Cardiac fibroblast (primary cell): ENCODE data around the gene PIEZO2.
A peak's percentile ranks its signal among the peaks of the same experiment; 100 is the strongest.

Experiments
- DNase-seq, 2 donors: peaks; one replicate each; pipeline versions ENCODE4 v3.0.0 to v3.0.0-alpha.2; 2010; ENCODE audit warnings: low read depth in 2 of 2
- H3K4me3 ChIP-seq, 2 donors: replicated peaks in 1 of 2; 1 replicate in 1 of 2; 2 replicates in 1 of 2; pipeline ENCODE4 v1.5.1; 2011; ENCODE audit warnings: low read depth in 2 of 2, low read length in 2 of 2, mild to moderate bottlenecking in 2 of 2, moderate library complexity in 1 of 2
- CTCF ChIP-seq: IDR thresholded peaks from one replicate; pipeline ENCODE4 v1.5.1; 2011; ENCODE audit warnings: low read depth, mild to moderate bottlenecking, low read length, inconsistent platforms

The PIEZO2 gene

DNA sequence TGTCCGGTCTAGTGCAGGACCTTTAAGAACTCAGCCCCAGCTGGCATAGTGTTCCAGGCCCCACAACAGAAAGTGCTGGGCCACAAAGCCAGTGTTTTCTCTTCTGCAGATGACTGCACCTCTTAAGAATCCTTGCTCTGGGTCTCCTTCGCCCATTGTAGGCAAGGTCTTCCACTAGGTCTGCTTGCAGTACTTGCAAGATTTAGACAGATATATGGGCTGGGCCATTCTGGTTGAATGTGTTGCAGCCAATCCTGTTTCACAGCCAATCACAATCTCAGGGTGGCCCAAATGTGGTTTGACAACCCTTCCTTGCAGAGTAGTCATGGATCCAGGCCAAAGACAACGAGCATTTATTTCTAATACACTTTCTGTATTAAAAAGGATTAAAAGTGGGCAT is 13.1 kb upstream of the PIEZO2 start:
- no peak for DNase-seq
- no peak for TF ChIP-seq CTCF
- no peak overlapping the region for H3K4me3 ChIP-seq

DNA sequence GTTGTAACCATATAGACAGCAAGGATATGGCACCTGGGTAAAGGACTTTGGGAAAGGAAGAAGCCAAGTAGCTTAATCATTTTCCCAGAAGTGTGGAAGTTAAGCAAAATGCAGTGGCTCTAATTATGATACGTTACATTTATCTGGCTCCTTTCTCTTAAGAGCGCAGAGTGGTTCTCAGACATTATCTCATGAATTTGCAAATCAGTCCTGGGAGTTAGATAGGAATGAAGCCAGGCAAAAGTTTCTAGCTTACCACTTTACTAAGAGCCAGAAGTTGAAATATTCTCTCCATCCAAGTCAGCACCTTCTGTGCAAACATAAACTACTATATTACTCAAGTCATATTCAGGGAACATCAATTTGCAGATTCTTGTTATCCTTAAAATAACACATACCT is 10.9 kb upstream of the PIEZO2 start:
- TF ChIP-seq CTCF: no peak
- no peak overlapping the region for H3K4me3 ChIP-seq
- DNase-seq: no peak

DNA sequence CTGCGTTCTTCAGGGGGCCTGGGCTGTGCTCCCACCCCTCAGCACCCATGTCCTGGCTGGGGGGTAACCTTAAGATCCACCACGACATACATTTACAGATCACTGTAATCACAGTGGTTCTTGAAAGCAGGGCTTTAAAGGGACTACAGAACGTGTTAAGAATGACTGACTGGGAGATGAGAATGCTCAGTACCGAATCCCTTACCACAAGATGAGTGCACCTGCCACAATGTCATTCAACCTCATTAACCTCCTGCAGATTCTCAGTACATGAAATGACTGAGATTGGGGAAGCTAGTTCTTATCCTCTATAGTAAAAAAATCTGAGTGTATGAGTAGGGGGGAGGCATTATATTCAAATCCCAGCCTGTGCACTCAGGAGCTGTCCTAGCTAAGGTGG is 10.5 kb upstream of the PIEZO2 start:
- no peak overlapping the region for H3K4me3 ChIP-seq
- no peak for DNase-seq
- no peak for TF ChIP-seq CTCF

DNA sequence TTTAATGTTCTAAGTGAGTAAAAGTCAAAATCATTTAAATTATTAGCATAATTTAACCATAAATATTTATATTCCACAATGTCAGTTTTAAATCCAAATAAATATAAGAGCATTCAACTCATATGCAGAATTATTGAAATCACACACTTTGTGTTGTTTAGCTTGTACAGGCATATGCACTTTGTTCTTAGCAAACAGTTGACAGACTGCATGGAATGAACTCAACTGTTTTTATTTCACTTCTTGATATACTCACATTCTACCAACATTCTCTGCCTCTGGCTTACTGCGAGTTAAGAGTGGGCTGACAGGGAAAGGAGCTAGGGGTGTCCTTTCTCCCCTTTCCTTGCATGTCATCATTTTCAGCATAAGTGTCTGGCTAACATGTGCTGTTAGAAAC is 7.6 kb upstream of the PIEZO2 start:
- no peak for TF ChIP-seq CTCF
- DNase-seq: no peak
- H3K4me3 ChIP-seq: no peak overlapping the region

DNA sequence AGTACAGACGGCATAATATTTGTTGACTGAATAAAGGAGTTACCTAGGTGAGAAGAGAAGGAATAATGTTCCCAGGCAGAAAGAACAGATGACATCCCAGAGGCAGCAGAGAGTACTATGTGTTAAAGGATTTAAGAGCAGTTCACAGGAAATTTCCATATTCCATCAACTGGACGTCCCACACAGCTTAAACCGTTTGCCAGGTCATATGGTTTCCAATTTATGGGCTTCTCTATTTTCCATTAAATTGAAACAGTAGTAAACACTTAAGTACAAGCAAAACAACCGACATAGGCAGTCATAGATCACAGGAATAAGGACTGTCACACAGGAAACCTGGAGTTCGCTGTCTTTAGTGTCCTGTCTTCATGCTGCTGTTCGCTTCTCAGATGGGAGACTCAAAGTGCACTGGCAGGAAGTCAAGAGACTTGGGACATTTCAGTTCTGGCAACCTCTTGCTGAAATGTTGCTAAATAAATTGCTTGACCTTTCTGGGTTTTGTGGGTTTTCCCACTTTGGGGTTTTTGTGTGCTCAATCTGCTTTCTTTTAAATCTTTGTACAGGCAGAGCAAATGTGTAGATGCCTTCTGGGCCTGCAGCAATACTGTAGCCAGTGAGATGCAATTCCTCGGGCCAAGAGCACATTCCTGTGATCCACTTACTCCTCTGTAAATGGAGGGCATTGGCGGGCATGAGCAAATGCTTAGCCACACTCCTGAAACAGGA is 5.8 kb upstream of the PIEZO2 start:
- peak in 1 of 2 donors; percentile 21 for DNase-seq
- no peak for TF ChIP-seq CTCF
- H3K4me3 ChIP-seq: no peak overlapping the region

- DNase-seq: peak; percentile 74 to 78
- no peak overlapping the region for H3K4me3 ChIP-seq
- peak; percentile 33 for TF ChIP-seq CTCF
Measured at GRCh38 chr18:11154368-11154989, 5.1 kb upstream of the PIEZO2 start.
